Activated CD8-positive, alpha-beta T cell treated with anti-CD3 and anti-CD28 coated beads for 36 hours (primary cell): Measurements from ENCODE around the gene ADGRG1. TPM values are rescaled to one million over a fixed set of nuclear protein-coding genes. Genes with fewer than 3 reads are reported as not detected.

Source experiments
- ATAC-seq: fragments of 200-7000 bp; cut with Tn5 transposase; one replicate; pipeline ENCODE4 v1.10.0; 2021; ENCODE audit warnings: mild to moderate bottlenecking, moderate library complexity
- CTCF ChIA-PET: fragments of 350-600 bp; sonication (Branson Sonifier 250); formaldehyde crosslinking; loops from one replicate; lab custom pipeline; 2021; ENCODE audit warnings: antibody characterized with exemption; lab: Charles Lee
- POLR2A ChIA-PET: fragments of 350-600 bp; sonication (Branson Sonifier 250); formaldehyde crosslinking; loops from one replicate; lab custom pipeline; 2021; ENCODE audit warnings: antibody characterized with exemption; lab: Charles Lee
- DNase-seq: peaks from one replicate; pipeline ENCODE4 v3.0.0-alpha.2; 2020
- H3K27ac Mint-ChIP-seq: one replicate; pipeline ENCODE4 v1.8.0; 2021; ENCODE audit warnings: mild to moderate bottlenecking, mixed read lengths
- H3K27me3 Mint-ChIP-seq: one replicate; pipeline ENCODE4 v1.8.0; 2021; ENCODE audit warnings: mixed read lengths
- H3K36me3 Mint-ChIP-seq: one replicate; pipeline ENCODE4 v1.8.0; 2021; ENCODE audit warnings: low read depth, mixed read lengths
- H3K4me1 Mint-ChIP-seq: one replicate; pipeline ENCODE4 v1.8.0; 2021; ENCODE audit warnings: low read depth, mixed read lengths
- H3K4me3 Mint-ChIP-seq: one replicate; pipeline ENCODE4 v1.8.0; 2021; ENCODE audit warnings: mild to moderate bottlenecking, moderate library complexity, mixed read lengths
- H3K9me3 Mint-ChIP-seq: one replicate; pipeline ENCODE4 v1.8.0; 2021; ENCODE audit warnings: mixed read lengths
- CTCF ChIP-seq: fragments of 200-600 bp; IDR thresholded peaks from one replicate; pipeline ENCODE4 v1.8.0; 2022; ENCODE audit warnings: antibody characterized with exemption, mild to moderate bottlenecking
- intact Hi-C: fragments of 100-400 bp; cut with micrococcal nuclease; formaldehyde crosslinking; loops from one replicate; pipeline ENCODE4 v1.10.0; 2022
- total RNA-seq, 2 experiments: library from RNA; stranded (reverse); gene quantifications; one replicate each; pipeline ENCODE4 v1.2.3, GENCODE V29; 2021

The ADGRG1 gene
- total RNA-seq, 2 experiments from 2014 or later = 4.9 to 8.5 TPM

GRCh38 chr16:57706717-57707116 lies 78.3 kb downstream of the ADGRG1 start:
- DNase-seq (no peak), ATAC-seq (no peak)
- Mint-ChIP-seq H3K36me3 (no peaks in the 10 kb centered on the region), H3K27me3 (peaks cover 3% of the 10 kb centered on the region), H3K4me3 (no peak overlapping the region), H3K27ac (no peak overlapping the region), H3K9me3 (no peaks in the 10 kb centered on the region), H3K4me1 (peaks cover 4% of the 10 kb centered on the region)
- TF ChIP-seq CTCF = no peak
- ChIA-PET CTCF (no interaction called here), POLR2A (interaction anchor here (1.0 kb wide), 1 partner anchor 141 kb away, joined by 3 read pairs; no protein-coding TSS in a partner anchor)
- intact Hi-C loops = no loop called here

GRCh38 chr16:57707331-57707730 lies 78.9 kb downstream of the ADGRG1 start:
- ATAC-seq = no peak
- H3K4me3 Mint-ChIP-seq = no peak overlapping the region
- CTCF ChIA-PET = no interaction called here
- DNase-seq = no peak
- H3K36me3 Mint-ChIP-seq = no peaks in the 10 kb centered on the region
- peaks cover 3% of the 10 kb centered on the region for H3K27me3 Mint-ChIP-seq
- peaks cover 4% of the 10 kb centered on the region for H3K4me1 Mint-ChIP-seq
- TF ChIP-seq CTCF = no peak
- no peak overlapping the region for H3K27ac Mint-ChIP-seq
- POLR2A ChIA-PET = interaction anchor here (1.0 kb wide), 1 partner anchor 142 kb away, joined by 3 read pairs; no protein-coding TSS in a partner anchor
- intact Hi-C loops = no loop called here
- no peaks in the 10 kb centered on the region for H3K9me3 Mint-ChIP-seq

GRCh38 chr16:57708168-57708567 lies 79.7 kb downstream of the ADGRG1 start:
- POLR2A ChIA-PET = no interaction called here
- DNase-seq (no peak), ATAC-seq (no peak)
- Mint-ChIP-seq H3K36me3 (no peaks in the 10 kb centered on the region), H3K27ac (no peak overlapping the region), H3K27me3 (peaks cover 3% of the 10 kb centered on the region), H3K9me3 (no peaks in the 10 kb centered on the region), H3K4me1 (peaks cover 4% of the 10 kb centered on the region), H3K4me3 (no peak overlapping the region)
- CTCF ChIA-PET = no interaction called here
- intact Hi-C loops = no loop called here
- no peak for TF ChIP-seq CTCF

- no peak for DNase-seq
- ChIA-PET CTCF (interaction anchor here (1.4 kb wide), 1 partner anchor 134 kb away, joined by 4 read pairs; no protein-coding TSS in a partner anchor), POLR2A (no interaction called here)
- no peak for TF ChIP-seq CTCF
- Mint-ChIP-seq H3K4me3 (no peak overlapping the region), H3K27me3 (peaks cover 3% of the 10 kb centered on the region), H3K4me1 (peaks cover 4% of the 10 kb centered on the region), H3K36me3 (no peaks in the 10 kb centered on the region), H3K27ac (no peak overlapping the region), H3K9me3 (no peaks in the 10 kb centered on the region)
- intact Hi-C loops = no loop called here
- ATAC-seq = no peak
Observed at GRCh38 chr16:57709663-57710062, 81.2 kb downstream of the ADGRG1 start.

GRCh38 chr16:57711346-57711745 lies 82.9 kb downstream of the ADGRG1 start:
- H3K4me3 Mint-ChIP-seq = no peak overlapping the region
- no peaks in the 10 kb centered on the region for H3K9me3 Mint-ChIP-seq
- intact Hi-C loops = no loop called here
- DNase-seq (no peak), ATAC-seq (no peak)
- peaks cover 3% of the 10 kb centered on the region for H3K27me3 Mint-ChIP-seq
- no peak for TF ChIP-seq CTCF
- H3K27ac Mint-ChIP-seq = no peak overlapping the region
- H3K4me1 Mint-ChIP-seq = peaks cover 4% of the 10 kb centered on the region
- no peaks in the 10 kb centered on the region for H3K36me3 Mint-ChIP-seq
- ChIA-PET POLR2A (no interaction called here), CTCF (interaction anchor here (1.7 to 4.2 kb wide), 2 partner anchors 63 to 135 kb away, joined by 7 to 23 read pairs; no protein-coding TSS in a partner anchor)
